ENCODE measurements around the gene BRIP1. TPM values are rescaled to one million over a fixed set of nuclear protein-coding genes. Genes with fewer than 3 reads are reported as not detected.

Gene BRIP1
- polyA plus RNA-seq, 2 of the 4 experiments (the other 2 are of a cell fraction): 8.0 to 11.5 TPM

- Histone ChIP-seq H3K4me3 (no peak overlapping the region), H3K9me3 (peaks cover 10% of the 10 kb centered on the region; the same call in 2 of the 3 replicates), H3K4me1 (no peaks in the 10 kb centered on the region), H3K27ac (no peak overlapping the region), H3K4me2 (no peak overlapping the region)
- ChIA-PET CTCF (no interaction called here), POLR2A (no interaction called here)
- FAIRE-seq (no peak), DNase-seq (ENCODE audit: low read depth in 1 of 2, low spot score in 1 of 2) (no peak), ATAC-seq (no peak)
- TF ChIP-seq RFX5 (IDR thresholded peaks at IDR 0.05) (no peak), FOXS1 (CRISPR knock-in tag; IDR thresholded peaks at IDR 0.05) (no peak), KDM5A (IDR thresholded peaks at IDR 0.05) (no peak), MAFK (IDR thresholded peaks at IDR 0.05; ENCODE audit: partially characterized antibody) (no peak), HOXA7 (CRISPR knock-in tag; IDR thresholded peaks at IDR 0.05) (no peak), CHD4 (IDR thresholded peaks at IDR 0.05; ENCODE audit: borderline replicate concordance) (no peak), HOXB13 (CRISPR knock-in tag; IDR thresholded peaks at IDR 0.05; ENCODE audit: low read depth) (no peak), NR3C1 (IDR thresholded peaks at IDR 0.05) (no peak), RCOR1 (IDR thresholded peaks at IDR 0.05; ENCODE audit: low read depth, low read length) (no peak), KDM1A (IDR thresholded peaks at IDR 0.05; ENCODE audit: low read depth) (no peak), HEYL (CRISPR knock-in tag; IDR thresholded peaks at IDR 0.05) (no peak), MAZ (IDR thresholded peaks at IDR 0.05; ENCODE audit: borderline replicate concordance, low read depth, low read length) (no peak), PHF8 (IDR thresholded peaks at IDR 0.05; ENCODE audit: borderline replicate concordance, low read depth) (no peak)
- TF ChIP-seq, protein P1, sequence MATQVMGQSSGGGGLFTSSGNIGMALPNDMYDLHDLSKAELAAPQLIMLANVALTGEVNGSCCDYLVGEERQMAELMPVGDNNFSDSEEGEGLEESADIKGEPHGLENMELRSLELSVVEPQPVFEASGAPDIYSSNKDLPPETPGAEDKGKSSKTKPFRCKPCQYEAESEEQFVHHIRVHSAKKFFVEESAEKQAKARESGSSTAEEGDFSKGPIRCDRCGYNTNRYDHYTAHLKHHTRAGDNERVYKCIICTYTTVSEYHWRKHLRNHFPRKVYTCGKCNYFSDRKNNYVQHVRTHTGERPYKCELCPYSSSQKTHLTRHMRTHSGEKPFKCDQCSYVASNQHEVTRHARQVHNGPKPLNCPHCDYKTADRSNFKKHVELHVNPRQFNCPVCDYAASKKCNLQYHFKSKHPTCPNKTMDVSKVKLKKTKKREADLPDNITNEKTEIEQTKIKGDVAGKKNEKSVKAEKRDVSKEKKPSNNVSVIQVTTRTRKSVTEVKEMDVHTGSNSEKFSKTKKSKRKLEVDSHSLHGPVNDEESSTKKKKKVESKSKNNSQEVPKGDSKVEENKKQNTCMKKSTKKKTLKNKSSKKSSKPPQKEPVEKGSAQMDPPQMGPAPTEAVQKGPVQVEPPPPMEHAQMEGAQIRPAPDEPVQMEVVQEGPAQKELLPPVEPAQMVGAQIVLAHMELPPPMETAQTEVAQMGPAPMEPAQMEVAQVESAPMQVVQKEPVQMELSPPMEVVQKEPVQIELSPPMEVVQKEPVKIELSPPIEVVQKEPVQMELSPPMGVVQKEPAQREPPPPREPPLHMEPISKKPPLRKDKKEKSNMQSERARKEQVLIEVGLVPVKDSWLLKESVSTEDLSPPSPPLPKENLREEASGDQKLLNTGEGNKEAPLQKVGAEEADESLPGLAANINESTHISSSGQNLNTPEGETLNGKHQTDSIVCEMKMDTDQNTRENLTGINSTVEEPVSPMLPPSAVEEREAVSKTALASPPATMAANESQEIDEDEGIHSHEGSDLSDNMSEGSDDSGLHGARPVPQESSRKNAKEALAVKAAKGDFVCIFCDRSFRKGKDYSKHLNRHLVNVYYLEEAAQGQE (IDR thresholded peaks at IDR 0.05): no peak
- TF ChIP-seq, protein P2, sequence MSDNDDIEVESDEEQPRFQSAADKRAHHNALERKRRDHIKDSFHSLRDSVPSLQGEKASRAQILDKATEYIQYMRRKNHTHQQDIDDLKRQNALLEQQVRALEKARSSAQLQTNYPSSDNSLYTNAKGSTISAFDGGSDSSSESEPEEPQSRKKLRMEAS (IDR thresholded peaks at IDR 0.05): no peak
- WGBS (ENCODE audit: missing lambda C conversion rate): 94% methylated on average over 6 of the region's 6 CpGs
Measured at GRCh38 chr17:61743766-61744165, 119.6 kb downstream of the BRIP1 start.

GRCh38 chr17:61739002-61739401 is 124.3 kb downstream of the BRIP1 start:
- POLR2A ChIA-PET: no interaction called here
- Histone ChIP-seq H3K9me3 (peaks cover 6% of the 10 kb centered on the region; the same call in 1 of the 3 replicates), H3K4me3 (no peak overlapping the region), H3K4me2 (no peak overlapping the region), H3K27ac (no peak overlapping the region), H3K4me1 (no peaks in the 10 kb centered on the region)
- DNase-seq (ENCODE audit: low read depth in 1 of 2, low spot score in 1 of 2) (no peak), ATAC-seq (no peak), FAIRE-seq (no peak)
- CTCF ChIA-PET: interaction anchor here (0.9 kb wide), 1 partner anchor 9 kb away, joined by 4 read pairs; no protein-coding TSS in a partner anchor
- TF ChIP-seq KDM1A (IDR thresholded peaks at IDR 0.05; ENCODE audit: low read depth) (no peak), BHLHE40 (IDR thresholded peaks at IDR 0.05; ENCODE audit: low read depth, low read length) (no peak), MAFK (IDR thresholded peaks at IDR 0.05; ENCODE audit: partially characterized antibody) (no peak), MYC (IDR thresholded peaks at IDR 0.05; ENCODE audit: borderline replicate concordance, low read length) (no peak), HOXA7 (CRISPR knock-in tag; IDR thresholded peaks at IDR 0.05) (no peak), ZC3H11A (IDR thresholded peaks at IDR 0.05) (no peak), RFX5 (IDR thresholded peaks at IDR 0.05) (no peak)

DNA sequence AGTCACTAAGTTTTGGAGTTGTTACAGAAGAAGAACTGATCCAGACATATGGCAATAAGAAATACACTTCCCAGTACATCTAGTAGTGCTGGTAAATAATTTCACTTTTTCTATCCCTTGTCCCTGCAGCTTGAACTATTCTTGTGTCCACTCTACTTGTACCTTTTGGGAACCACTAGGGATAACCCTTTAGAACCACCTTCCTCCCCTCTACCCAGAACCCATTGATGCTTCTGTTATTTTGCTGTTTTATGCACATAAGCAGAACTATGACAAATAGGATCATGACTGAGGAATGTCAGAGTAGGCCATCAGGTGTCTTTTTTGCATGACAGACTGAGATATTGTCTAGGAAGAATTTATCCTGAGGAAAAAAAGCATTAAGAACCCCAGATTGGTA is 125.1 kb downstream of the BRIP1 start:
- ChIA-PET CTCF (no interaction called here), POLR2A (no interaction called here)
- H3K9me3 ChIP-seq: peaks cover 6% of the 10 kb centered on the region; the same call in 1 of the 3 replicates
- no peak overlapping the region for H3K4me2 ChIP-seq
- no peak for DNase-seq (ENCODE audit: low read depth in 1 of 2, low spot score in 1 of 2)
- no peak for FAIRE-seq
- no peak for TF ChIP-seq EHMT2 (IDR thresholded peaks at IDR 0.05; ENCODE audit: low read depth)
- TF ChIP-seq EHF (CRISPR knock-in tag; IDR thresholded peaks at IDR 0.05): no peak
- TF ChIP-seq NR3C1 (IDR thresholded peaks at IDR 0.05): no peak
- TF ChIP-seq FOXS1 (CRISPR knock-in tag; IDR thresholded peaks at IDR 0.05): no peak
- TF ChIP-seq KDM1A (IDR thresholded peaks at IDR 0.05; ENCODE audit: low read depth): no peak
- TF ChIP-seq RARB (CRISPR knock-in tag; IDR thresholded peaks at IDR 0.05): no peak
- TF ChIP-seq ESRRA (IDR thresholded peaks at IDR 0.05; ENCODE audit: borderline replicate concordance, low read length): no peak
- no peak for TF ChIP-seq CTCF (IDR thresholded peaks at IDR 0.05)
- no peak for TF ChIP-seq SMC3 (IDR thresholded peaks at IDR 0.05)
- TF ChIP-seq FOSL2 (IDR thresholded peaks at IDR 0.05): no peak
- no peak for TF ChIP-seq FOSL2 (CRISPR knock-in tag; IDR thresholded peaks at IDR 0.05)
- TF ChIP-seq HOXA7 (CRISPR knock-in tag; IDR thresholded peaks at IDR 0.05): no peak
- H3K4me3 ChIP-seq: no peak overlapping the region
- H3K4me1 ChIP-seq: no peaks in the 10 kb centered on the region
- ATAC-seq: no peak
- H3K27ac ChIP-seq: no peak overlapping the region
